Body of pancreas (tissue), 4 donors: Measurements from ENCODE around the gene WDR44.

Source experiments
- CTCF ChIP-seq, 7 experiments: fragments of 450-650 bp in 4 of 7; fragments of 200-600 bp in 3 of 7; sonication (generic) in 3 of 7; IDR thresholded peaks; one replicate each; pipeline ENCODE4 v1.5.1; 2016 to 2019; ENCODE audit warnings: antibody characterized with exemption in 7 of 7
- POLR2A ChIP-seq, 3 donors: fragments of 450-650 bp; IDR thresholded peaks; one replicate each; pipeline ENCODE4 v1.6.1; 2016; ENCODE audit warnings: antibody characterized with exemption in 3 of 3, mild to moderate bottlenecking in 2 of 3

GRCh38 chrX:118459494-118459893 lies 113.6 kb downstream of the WDR44 start:
- TF ChIP-seq CTCF (IDR thresholded peaks at IDR 0.05): peak in 5 of 7 experiments; percentile 23 to 55 (median 42)
- no peak for TF ChIP-seq POLR2A (IDR thresholded peaks at IDR 0.05)
